A549 (cell line): ENCODE data around the gene TRAK1. TPM values are rescaled to one million over a fixed set of nuclear protein-coding genes. Genes with fewer than 3 reads are reported as not detected.

Experiments
- ATAC-seq, 2 experiments: fragments of 200-7000 bp in 1 of 2; fragments of >200 bp in 1 of 2; cut with Nextera tagmentation in 1 of 2; cut with Tn5 transposase in 1 of 2; 3 replicates each; pipeline versions ENCODE4 v1.8.0 to v1.9.1; 2018 to 2020; ENCODE audit warnings: mild to moderate bottlenecking in 1 of 2, moderate library complexity in 1 of 2
- CTCF ChIA-PET: fragments of 300-600 bp; sonication (Branson Sonifier 250); formaldehyde crosslinking; extraction: SDS; loops from one replicate; lab custom pipeline; 2021; ENCODE audit warnings: antibody characterized with exemption, inconsistent platforms; lab: Yijun Ruan, JAX
- POLR2A ChIA-PET: fragments of 350-600 bp; formaldehyde crosslinking; extraction: SDS; loops from one replicate; lab custom pipeline; 2021; ENCODE audit warnings: antibody characterized with exemption, inconsistent platforms; lab: Yijun Ruan, JAX
- DNase-seq, 2 experiments: peaks; one replicate each; pipeline versions ENCODE4 v3.0.0 to v3.0.0-alpha.2; 2011 to 2016; ENCODE audit warnings: low read depth in 1 of 2, low spot score in 1 of 2
- FAIRE-seq: peaks from 2 replicates; lab custom pipeline; 2011; peaks lifted over from hg19 to GRCh38; lab: Jason Lieb, UNC
- H3K27ac ChIP-seq, 2 experiments: fragments of >200 bp; sonication (Bioruptor Twin); formaldehyde crosslinking; 3 replicates each; pipeline ENCODE4 v1.5.1; 2016 to 2017
- H3K4me1 ChIP-seq: fragments of >200 bp; sonication (Bioruptor Twin); formaldehyde crosslinking; 3 replicates; pipeline ENCODE4 v1.6.1; 2016
- H3K4me2 ChIP-seq: fragments of >200 bp; sonication (Bioruptor Twin); formaldehyde crosslinking; 3 replicates; pipeline ENCODE4 v1.6.1; 2016
- H3K4me3 ChIP-seq: fragments of >200 bp; sonication (Bioruptor Twin); formaldehyde crosslinking; 3 replicates; pipeline ENCODE4 v1.5.1; 2016
- H3K9me3 ChIP-seq: fragments of >200 bp; sonication (Bioruptor Twin); formaldehyde crosslinking; 3 replicates; pipeline ENCODE4 v1.6.1; 2016
- CHD2 ChIP-seq: fragments of 150-350 bp; IDR thresholded peaks from 2 replicates; pipeline ENCODE4 v1.6.1; 2014; ENCODE audit warnings: low read length; ENCODE audit not compliant: partially characterized antibody
- ELK1 ChIP-seq: fragments of 150-350 bp; IDR thresholded peaks from 2 replicates; pipeline ENCODE4 v1.6.1; 2014; ENCODE audit warnings: low read depth, mild to moderate bottlenecking, low read length
- EP300 ChIP-seq, 2 experiments: fragments of >200 bp; sonication (Bioruptor Twin); formaldehyde crosslinking; IDR thresholded peaks; 2 replicates in 1 of 2; 3 replicates in 1 of 2; pipeline ENCODE4 v1.6.1; 2016 to 2017
- ESRRA ChIP-seq: fragments of 150-350 bp; IDR thresholded peaks from 2 replicates; pipeline ENCODE4 v1.6.1; 2014; ENCODE audit warnings: mild to moderate bottlenecking, low read length, borderline replicate concordance
- FOXS1 ChIP-seq: fragments of 250-450 bp; sonication (Bioruptor Pico); IDR thresholded peaks from 2 replicates; pipeline ENCODE4 v1.5.0; 2020; ENCODE audit warnings: mild to moderate bottlenecking, moderate library complexity
- GATA3 ChIP-seq: IDR thresholded peaks from 2 replicates; pipeline ENCODE4 v1.6.1; 2012; ENCODE audit warnings: borderline replicate concordance
- HES2 ChIP-seq: fragments of >200 bp; sonication (Bioruptor Twin); formaldehyde crosslinking; IDR thresholded peaks from 2 replicates; pipeline ENCODE4 v1.6.1; 2016
- HOXA7 ChIP-seq: fragments of 250-450 bp; sonication (Bioruptor Pico); IDR thresholded peaks from 2 replicates; pipeline ENCODE4 v1.5.0; 2020; ENCODE audit warnings: mild to moderate bottlenecking, moderate library complexity
- HOXB13 ChIP-seq: fragments of 250-450 bp; sonication (Bioruptor Pico); IDR thresholded peaks from 2 replicates; pipeline ENCODE4 v1.5.0; 2020; ENCODE audit warnings: low read depth, mild to moderate bottlenecking, moderate library complexity
- HOXB5 ChIP-seq: fragments of 250-450 bp; sonication (Bioruptor Pico); IDR thresholded peaks from 2 replicates; pipeline ENCODE4 v1.5.0; 2020; ENCODE audit warnings: mild to moderate bottlenecking, moderate library complexity
- JUNB ChIP-seq: fragments of >200 bp; sonication (Bioruptor Twin); formaldehyde crosslinking; IDR thresholded peaks from 2 replicates; pipeline ENCODE4 v1.6.1; 2016
- NFE2L2 ChIP-seq: fragments of 150-350 bp; conservative IDR thresholded peaks from 2 replicates; pipeline ENCODE4 v1.6.1; 2014; ENCODE audit warnings: low read length
- NPAS2 ChIP-seq: fragments of 250-450 bp; sonication (Bioruptor Pico); IDR thresholded peaks from 2 replicates; pipeline ENCODE4 v1.8.0; 2022; ENCODE audit warnings: mild to moderate bottlenecking, moderate library complexity, borderline replicate concordance
- RAD21 ChIP-seq, 2 experiments: fragments of >200 bp in 1 of 2; sonication (Bioruptor Twin) in 1 of 2; formaldehyde crosslinking in 1 of 2; IDR thresholded peaks in 1 of 2; conservative IDR thresholded peaks in 1 of 2; 2 replicates in 1 of 2; 3 replicates in 1 of 2; pipeline ENCODE4 v1.6.1; 2012 to 2018; ENCODE audit warnings: inconsistent platforms in 1 of 2
- RCOR1 ChIP-seq: fragments of 150-350 bp; IDR thresholded peaks from 2 replicates; pipeline ENCODE4 v1.6.1; 2014; ENCODE audit warnings: antibody characterized with exemption, low read length, low read depth
- RFX5 ChIP-seq: fragments of 450-650 bp; IDR thresholded peaks from 2 replicates; pipeline ENCODE4 v1.7.1; 2014; ENCODE audit warnings: antibody characterized with exemption, mild to moderate bottlenecking, moderate library complexity
- TP53 ChIP-seq: fragments of 250-450 bp; sonication (Bioruptor Pico); IDR thresholded peaks from 2 replicates; pipeline ENCODE4 v1.5.0; 2021; ENCODE audit warnings: mild to moderate bottlenecking, moderate library complexity
- ZSCAN20 ChIP-seq: fragments of 250-450 bp; sonication (Bioruptor Pico); IDR thresholded peaks from 2 replicates; pipeline ENCODE4 v1.8.0; 2022; ENCODE audit warnings: mild to moderate bottlenecking, moderate library complexity
- WGBS: methylation state at CpG from one replicate; pipeline ENCODE4 v1.1.6; 2017; ENCODE audit errors: missing lambda C conversion rate; 5-methylcytosine and 5-hydroxymethylcytosine counted together
- polyA plus RNA-seq, 4 experiments: library from polyadenylated mRNA; depleted of rRNA in 3 of 4; stranded (reverse); fragments of >200 nt; fragmentation: RNase III in 1 of 4; extraction: RNeasy Plus Mini Kit Qiagen cat#74134 plus additional on column Dnase treatment in 1 of 4; gene quantifications; 2 replicates in 3 of 4; 3 replicates in 1 of 4; pipeline ENCODE4 v1.2.3, GENCODE V29; 2011 to 2017
- TF ChIP-seq, protein P1 (sequence below): IDR thresholded peaks from 2 replicates; pipeline ENCODE4 v1.6.1; 2012
- TF ChIP-seq, protein P2 (sequence below): fragments of >200 bp; sonication (Bioruptor Twin); formaldehyde crosslinking; IDR thresholded peaks from 3 replicates; pipeline ENCODE4 v1.6.1; 2016
- TF ChIP-seq, protein P3 (sequence below): fragments of 250-450 bp; sonication (Bioruptor Pico); IDR thresholded peaks from 2 replicates; pipeline ENCODE4 v1.5.0; 2020; ENCODE audit warnings: low read depth, mild to moderate bottlenecking, moderate library complexity
- TF ChIP-seq, protein P4 (sequence below): fragments of 200-600 bp; sonication (generic); IDR thresholded peaks from 2 replicates; pipeline ENCODE4 v1.6.1; 2016; ENCODE audit warnings: antibody characterized with exemption, mild to moderate bottlenecking, moderate library complexity

TRAK1 gene
- polyA plus RNA-seq, 2 of the 4 experiments (the other 2 are of a cell fraction), result 12.2 to 22.3 TPM

DNA sequence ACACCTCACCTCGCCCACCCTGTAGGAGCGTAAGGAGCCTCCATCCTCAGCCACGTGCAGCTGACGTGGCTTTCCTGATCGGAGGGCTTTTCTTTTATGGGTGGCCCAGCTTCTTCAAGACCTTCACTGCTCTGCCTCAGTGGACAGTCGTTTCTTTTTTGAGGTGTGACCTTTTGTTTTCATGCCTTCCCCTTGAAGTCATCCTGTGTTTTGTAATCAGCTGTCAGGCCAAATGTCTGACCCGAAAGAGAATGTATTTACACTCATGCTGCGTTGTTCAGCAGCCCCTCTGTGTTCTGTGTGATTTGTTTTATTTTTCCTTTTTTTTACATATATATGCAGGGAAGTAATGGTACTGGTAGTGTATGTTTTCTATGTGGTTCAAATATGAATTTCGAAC, 133.0 kb downstream of the TRAK1 start:
- no peak overlapping the region for H3K4me2 ChIP-seq
- CTCF ChIA-PET, result interaction anchor here (1.1 to 1.7 kb wide), 2 partner anchors 24 to 33 kb away, joined by 3 to 4 read pairs; no protein-coding TSS in a partner anchor
- 81% methylated on average over 9 of the region's 9 CpGs for WGBS

DNA sequence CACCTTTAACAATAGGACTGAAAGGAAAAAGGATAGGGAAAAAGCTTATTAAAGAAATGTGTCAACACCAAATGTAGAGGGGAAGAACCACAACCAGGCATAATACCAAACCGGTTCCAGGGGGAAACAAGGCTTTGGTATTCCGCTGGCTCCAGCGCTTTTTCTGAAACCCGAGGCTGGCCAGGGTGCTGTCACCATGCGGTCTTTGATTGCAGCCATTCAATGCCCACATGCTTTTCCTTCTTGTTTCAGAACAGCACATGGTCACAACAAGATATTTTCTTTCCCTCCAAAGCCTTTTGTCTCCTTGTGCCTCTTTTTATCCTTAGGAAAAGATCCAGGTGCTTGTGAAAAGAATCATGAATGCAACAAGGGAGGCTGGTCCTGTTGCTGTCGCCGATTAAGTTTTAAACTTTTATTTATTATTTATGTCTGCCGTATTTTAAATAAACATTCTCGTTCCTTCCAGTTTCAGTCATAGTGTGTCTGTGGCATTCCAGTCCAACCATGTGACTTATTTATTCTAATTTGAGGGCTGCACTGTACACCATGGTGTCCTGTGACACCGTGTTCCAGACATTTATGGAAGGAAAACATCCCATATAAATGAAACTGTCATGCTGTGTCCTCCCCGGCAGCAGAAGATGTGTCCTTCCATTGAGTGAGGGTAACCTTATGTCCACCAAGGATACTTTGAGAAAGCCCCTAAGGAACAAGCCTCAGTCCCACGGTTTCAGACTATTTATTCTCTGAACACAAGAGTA, 133.7 kb downstream of the TRAK1 start:
- FAIRE-seq (no peak), ATAC-seq (no peak), DNase-seq (no peak)
- Histone ChIP-seq H3K4me2 (no peak overlapping the region), H3K4me3 (no peak overlapping the region), H3K9me3 (no peaks in the 10 kb centered on the region), H3K4me1 (0 out of 3 replicates have a peak, but pooled peaks cover 3% of the 10 kb centered on the region), H3K27ac (no peak overlapping the region)
- 76% methylated on average over 12 of the region's 12 CpGs for WGBS
- TF ChIP-seq FOXS1 (no peak), HOXB5 (CRISPR knock-in tag) (no peak), RCOR1 (no peak), HOXA7 (CRISPR knock-in tag) (no peak), ELK1 (no peak), RFX5 (no peak), CHD2 (no peak), NPAS2 (CRISPR knock-in tag) (no peak), ESRRA (no peak)
- TF ChIP-seq, protein P1, sequence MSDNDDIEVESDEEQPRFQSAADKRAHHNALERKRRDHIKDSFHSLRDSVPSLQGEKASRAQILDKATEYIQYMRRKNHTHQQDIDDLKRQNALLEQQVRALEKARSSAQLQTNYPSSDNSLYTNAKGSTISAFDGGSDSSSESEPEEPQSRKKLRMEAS, result no peak
- TF ChIP-seq, protein P2, sequence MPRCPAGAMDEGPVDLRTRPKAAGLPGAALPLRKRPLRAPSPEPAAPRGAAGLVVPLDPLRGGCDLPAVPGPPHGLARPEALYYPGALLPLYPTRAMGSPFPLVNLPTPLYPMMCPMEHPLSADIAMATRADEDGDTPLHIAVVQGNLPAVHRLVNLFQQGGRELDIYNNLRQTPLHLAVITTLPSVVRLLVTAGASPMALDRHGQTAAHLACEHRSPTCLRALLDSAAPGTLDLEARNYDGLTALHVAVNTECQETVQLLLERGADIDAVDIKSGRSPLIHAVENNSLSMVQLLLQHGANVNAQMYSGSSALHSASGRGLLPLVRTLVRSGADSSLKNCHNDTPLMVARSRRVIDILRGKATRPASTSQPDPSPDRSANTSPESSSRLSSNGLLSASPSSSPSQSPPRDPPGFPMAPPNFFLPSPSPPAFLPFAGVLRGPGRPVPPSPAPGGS, result no peak
- ChIA-PET POLR2A (no interaction called here), CTCF (no interaction called here)

More for the DNA sequence above, 133.0 kb downstream of the TRAK1 start:
- Histone ChIP-seq H3K4me3 (no peak overlapping the region), H3K27ac (no peak overlapping the region), H3K9me3 (no peaks in the 10 kb centered on the region), H3K4me1 (no peaks in the 10 kb centered on the region)
- DNase-seq (no peak), ATAC-seq (no peak), FAIRE-seq (no peak)
- TF ChIP-seq, protein P3, sequence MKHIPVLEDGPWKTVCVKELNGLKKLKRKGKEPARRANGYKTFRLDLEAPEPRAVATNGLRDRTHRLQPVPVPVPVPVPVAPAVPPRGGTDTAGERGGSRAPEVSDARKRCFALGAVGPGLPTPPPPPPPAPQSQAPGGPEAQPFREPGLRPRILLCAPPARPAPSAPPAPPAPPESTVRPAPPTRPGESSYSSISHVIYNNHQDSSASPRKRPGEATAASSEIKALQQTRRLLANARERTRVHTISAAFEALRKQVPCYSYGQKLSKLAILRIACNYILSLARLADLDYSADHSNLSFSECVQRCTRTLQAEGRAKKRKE (CRISPR knock-in tag), result no peak
- TF ChIP-seq RCOR1 (no peak), TP53 (CRISPR knock-in tag) (no peak)
- POLR2A ChIA-PET, result no interaction called here

- ATAC-seq (no peak), DNase-seq (no peak), FAIRE-seq (no peak)
- POLR2A ChIA-PET, result no interaction called here
- Histone ChIP-seq H3K4me3 (no peak overlapping the region), H3K27ac (no peak overlapping the region), H3K9me3 (no peaks in the 10 kb centered on the region), H3K4me2 (no peak overlapping the region), H3K4me1 (0 out of 3 replicates have a peak, but pooled peaks cover 3% of the 10 kb centered on the region)
- CTCF ChIA-PET, result no interaction called here
- 63% methylated on average over 4 of the region's 5 CpGs for WGBS
- TF ChIP-seq HES2, result no peak
- TF ChIP-seq, protein P3 (CRISPR knock-in tag), result no peak
- no peak for TF ChIP-seq JUNB
- TF ChIP-seq HOXB13, result no peak
- TF ChIP-seq, protein P4, sequence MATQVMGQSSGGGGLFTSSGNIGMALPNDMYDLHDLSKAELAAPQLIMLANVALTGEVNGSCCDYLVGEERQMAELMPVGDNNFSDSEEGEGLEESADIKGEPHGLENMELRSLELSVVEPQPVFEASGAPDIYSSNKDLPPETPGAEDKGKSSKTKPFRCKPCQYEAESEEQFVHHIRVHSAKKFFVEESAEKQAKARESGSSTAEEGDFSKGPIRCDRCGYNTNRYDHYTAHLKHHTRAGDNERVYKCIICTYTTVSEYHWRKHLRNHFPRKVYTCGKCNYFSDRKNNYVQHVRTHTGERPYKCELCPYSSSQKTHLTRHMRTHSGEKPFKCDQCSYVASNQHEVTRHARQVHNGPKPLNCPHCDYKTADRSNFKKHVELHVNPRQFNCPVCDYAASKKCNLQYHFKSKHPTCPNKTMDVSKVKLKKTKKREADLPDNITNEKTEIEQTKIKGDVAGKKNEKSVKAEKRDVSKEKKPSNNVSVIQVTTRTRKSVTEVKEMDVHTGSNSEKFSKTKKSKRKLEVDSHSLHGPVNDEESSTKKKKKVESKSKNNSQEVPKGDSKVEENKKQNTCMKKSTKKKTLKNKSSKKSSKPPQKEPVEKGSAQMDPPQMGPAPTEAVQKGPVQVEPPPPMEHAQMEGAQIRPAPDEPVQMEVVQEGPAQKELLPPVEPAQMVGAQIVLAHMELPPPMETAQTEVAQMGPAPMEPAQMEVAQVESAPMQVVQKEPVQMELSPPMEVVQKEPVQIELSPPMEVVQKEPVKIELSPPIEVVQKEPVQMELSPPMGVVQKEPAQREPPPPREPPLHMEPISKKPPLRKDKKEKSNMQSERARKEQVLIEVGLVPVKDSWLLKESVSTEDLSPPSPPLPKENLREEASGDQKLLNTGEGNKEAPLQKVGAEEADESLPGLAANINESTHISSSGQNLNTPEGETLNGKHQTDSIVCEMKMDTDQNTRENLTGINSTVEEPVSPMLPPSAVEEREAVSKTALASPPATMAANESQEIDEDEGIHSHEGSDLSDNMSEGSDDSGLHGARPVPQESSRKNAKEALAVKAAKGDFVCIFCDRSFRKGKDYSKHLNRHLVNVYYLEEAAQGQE, result no peak
- TF ChIP-seq RAD21 (conservative IDR thresholded peaks at IDR 0.05 in 1 of 2, IDR thresholded peaks at IDR 0.05 in 1 of 2), result no peak
- no peak for TF ChIP-seq FOXS1
- no peak for TF ChIP-seq GATA3
- TF ChIP-seq ZSCAN20 (CRISPR knock-in tag), result no peak
- TF ChIP-seq NFE2L2, result no peak
- no peak for TF ChIP-seq EP300 (IDR thresholded peaks at IDR 0.05)
Measured at GRCh38 chr3:42225486-42226363, 134.6 kb downstream of the TRAK1 start.
